Measurements from ENCODE around the gene PDE6A.
"Not testable (repeated sequence)": the region's sequence is repeated elsewhere in the genome, so short reads cannot be mapped to it uniquely, and the experiment has no call there.

The PDE6A gene

DNA sequence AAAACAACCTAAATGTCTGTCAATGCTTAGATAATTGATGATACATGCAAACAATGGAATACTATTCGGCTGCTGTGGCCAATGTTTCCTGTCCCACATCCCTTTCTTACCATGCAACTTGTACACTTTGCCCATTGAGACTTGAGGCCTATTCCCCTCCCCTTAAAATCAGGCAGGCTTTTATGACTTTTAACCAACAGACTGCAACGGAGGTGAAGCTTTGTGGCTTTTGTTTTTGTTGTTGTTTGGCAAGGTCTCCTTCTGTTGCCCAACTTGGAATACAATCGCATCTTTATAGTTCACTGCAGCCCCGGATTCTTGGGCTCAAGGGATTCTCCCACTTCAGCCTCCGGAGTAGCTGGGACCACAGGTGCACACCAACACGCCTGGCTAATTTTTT lies 10.2 kb upstream of the PDE6A start:
- TF ChIP-seq, protein P1, sequence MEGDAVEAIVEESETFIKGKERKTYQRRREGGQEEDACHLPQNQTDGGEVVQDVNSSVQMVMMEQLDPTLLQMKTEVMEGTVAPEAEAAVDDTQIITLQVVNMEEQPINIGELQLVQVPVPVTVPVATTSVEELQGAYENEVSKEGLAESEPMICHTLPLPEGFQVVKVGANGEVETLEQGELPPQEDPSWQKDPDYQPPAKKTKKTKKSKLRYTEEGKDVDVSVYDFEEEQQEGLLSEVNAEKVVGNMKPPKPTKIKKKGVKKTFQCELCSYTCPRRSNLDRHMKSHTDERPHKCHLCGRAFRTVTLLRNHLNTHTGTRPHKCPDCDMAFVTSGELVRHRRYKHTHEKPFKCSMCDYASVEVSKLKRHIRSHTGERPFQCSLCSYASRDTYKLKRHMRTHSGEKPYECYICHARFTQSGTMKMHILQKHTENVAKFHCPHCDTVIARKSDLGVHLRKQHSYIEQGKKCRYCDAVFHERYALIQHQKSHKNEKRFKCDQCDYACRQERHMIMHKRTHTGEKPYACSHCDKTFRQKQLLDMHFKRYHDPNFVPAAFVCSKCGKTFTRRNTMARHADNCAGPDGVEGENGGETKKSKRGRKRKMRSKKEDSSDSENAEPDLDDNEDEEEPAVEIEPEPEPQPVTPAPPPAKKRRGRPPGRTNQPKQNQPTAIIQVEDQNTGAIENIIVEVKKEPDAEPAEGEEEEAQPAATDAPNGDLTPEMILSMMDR (IDR thresholded peaks at IDR 0.05; ENCODE audit: borderline replicate concordance, control extremely low read depth, extremely low read depth, insufficient read depth, missing control alignments), result no peak
- DNase-seq (ENCODE audit: low spot score), result no peak
- in situ Hi-C loops (cut with MboI; ENCODE audit: low sequenced_read_pairs, unreplicated experiment), result no loop called here

DNA sequence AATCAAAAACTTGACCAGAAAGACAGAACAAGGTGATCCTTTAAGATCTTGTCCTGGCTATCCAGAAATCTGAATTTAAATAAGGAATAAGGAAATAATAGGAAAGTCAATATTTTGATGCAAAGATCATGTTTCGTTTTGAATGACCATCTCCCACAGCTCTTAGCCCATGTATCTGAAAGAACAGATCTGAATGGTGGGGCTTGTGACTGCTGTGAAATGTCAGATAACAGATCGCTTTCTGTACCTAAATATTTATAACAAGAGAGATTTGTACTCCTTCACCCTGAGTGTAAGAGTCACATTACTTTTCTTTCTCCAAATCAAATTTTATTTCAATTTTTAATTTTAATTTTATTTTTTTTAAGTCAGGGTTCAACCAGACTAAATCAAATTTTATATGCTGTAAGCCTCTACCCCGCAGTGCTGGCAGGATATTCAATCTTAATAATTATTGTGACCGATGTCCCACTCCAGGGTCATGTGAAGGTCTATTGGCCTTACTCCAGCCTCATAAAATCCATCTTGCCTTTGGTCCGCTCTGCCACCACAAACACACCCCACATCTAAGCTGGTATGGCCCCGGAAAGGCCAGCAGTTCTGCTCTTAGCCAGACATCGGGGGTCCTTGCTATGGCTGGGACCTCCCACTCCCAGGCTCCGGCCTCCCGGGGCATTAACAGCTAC lies 9.0 kb upstream of the PDE6A start:
- TF ChIP-seq, protein P1 (IDR thresholded peaks at IDR 0.05; ENCODE audit: borderline replicate concordance, control extremely low read depth, extremely low read depth, insufficient read depth, missing control alignments), result no peak
- in situ Hi-C loops (cut with MboI; ENCODE audit: low sequenced_read_pairs, unreplicated experiment), result no loop called here
- no peak for DNase-seq (ENCODE audit: low spot score)

DNA sequence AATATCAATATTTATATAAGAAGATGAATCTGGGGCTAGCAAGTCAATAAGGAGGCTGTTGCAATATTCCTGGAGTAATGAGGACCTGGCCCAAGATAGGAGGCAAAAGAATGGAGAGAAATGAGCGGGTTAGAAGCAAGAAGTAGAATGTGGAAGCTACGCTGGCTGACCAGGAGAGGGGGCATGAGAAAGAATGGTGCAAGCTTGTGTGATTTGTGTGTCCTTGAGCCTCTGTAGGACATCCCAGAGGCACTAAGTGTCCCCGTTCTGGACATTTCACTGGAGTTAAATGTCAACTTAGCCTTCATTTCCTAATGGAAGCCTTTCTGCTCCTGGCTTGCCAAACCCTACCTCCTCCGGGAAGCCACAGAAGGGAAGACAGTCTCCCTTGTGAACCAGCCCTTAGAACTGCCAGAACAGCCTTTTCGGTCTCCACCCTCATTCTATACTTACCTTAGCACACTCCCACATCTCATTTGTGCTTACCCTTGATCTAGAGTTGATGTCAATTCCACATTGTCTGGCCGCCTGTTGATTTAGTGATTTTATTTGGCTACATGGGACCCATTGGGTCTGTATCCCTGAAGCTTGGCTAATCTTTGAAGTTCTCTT lies 6.7 kb upstream of the PDE6A start:
- no peak for DNase-seq (ENCODE audit: low spot score)
- TF ChIP-seq, protein P1 (IDR thresholded peaks at IDR 0.05; ENCODE audit: borderline replicate concordance, control extremely low read depth, extremely low read depth, insufficient read depth, missing control alignments), result no peak
- in situ Hi-C loops (cut with MboI; ENCODE audit: low sequenced_read_pairs, unreplicated experiment), result no loop called here

DNA sequence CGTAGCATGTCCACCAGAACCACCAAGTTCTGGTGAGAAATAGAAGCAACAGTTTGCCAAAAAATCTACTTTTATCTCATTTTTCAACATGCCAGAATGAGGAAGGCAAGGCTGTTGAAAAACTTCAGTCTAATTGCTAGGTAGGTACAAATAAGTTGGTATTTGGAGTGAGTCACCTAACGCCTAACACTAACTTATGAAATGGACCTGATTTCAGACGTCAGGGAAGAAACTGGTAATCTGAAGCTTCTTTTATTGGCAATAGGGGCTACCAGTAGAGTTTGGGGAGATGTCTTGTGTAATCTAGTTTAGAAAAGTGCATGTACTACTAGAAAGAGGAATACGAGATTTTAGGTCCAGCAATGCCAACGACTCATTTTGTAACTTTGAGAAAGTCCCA lies 4.4 kb upstream of the PDE6A start:
- TF ChIP-seq, protein P1 (IDR thresholded peaks at IDR 0.05; ENCODE audit: borderline replicate concordance, control extremely low read depth, extremely low read depth, insufficient read depth, missing control alignments), result no peak
- in situ Hi-C loops (cut with MboI; ENCODE audit: low sequenced_read_pairs, unreplicated experiment), result no loop called here
- no peak for DNase-seq (ENCODE audit: low spot score)

DNA sequence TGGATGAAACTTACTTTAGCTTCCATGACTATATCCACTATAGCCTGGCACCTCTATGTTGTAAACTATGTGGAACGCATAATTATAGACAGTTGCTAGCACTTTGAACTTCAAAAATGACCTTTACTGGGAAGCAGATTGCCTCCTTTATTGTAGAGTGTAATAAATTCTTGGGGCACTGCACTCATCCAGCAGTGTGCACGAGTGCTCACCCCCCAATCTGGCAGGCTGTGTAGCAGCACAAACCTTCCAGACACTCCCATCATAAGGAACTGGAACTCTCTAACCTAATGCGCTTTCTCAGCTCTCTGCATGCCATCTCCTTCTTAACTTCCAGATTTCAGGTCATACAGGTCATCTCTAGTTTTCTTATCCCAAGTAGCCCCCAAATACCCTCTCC lies 1.5 kb upstream of the PDE6A start:
- TF ChIP-seq, protein P1 (IDR thresholded peaks at IDR 0.05; ENCODE audit: borderline replicate concordance, control extremely low read depth, extremely low read depth, insufficient read depth, missing control alignments), result no peak
- no peak for DNase-seq (ENCODE audit: low spot score)
- in situ Hi-C loops (cut with MboI; ENCODE audit: low sequenced_read_pairs, unreplicated experiment), result no loop called here

DNA sequence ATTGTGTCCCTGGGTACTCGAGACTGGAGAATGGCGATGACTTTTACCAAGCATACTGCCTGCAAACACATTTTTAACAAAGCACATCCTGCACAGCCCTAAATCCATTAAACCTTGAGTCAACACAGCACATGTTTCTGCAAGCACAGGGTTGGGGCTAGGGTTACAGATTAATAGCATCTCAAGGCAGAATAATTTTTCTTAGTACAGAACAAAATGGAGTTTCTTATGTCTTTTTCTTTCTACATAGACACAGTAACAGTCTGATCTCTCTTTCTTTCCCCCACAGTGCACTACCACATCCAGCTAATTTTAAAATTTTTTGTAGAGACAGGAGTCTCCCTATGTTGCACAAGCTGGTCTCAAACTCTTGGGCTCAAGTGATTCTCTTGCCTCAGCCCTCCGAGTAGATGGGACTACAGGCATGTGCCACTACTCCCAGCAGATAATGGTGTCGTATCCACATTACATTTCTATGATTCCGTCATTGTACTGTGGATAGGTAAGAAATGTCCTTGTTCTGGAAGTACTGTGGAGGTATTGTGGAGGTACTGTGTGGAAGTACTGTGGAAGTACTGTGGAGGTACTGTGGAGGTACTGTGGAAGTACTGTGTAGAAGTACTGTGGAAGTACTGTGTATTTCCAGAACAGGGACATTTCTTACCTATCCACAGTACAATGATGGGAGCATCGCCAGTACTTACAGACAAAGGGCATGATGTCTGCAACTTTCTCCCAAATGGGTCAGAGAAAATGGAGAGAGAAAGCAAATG lies 1.2 kb downstream of the PDE6A start:
- in situ Hi-C loops (cut with MboI; ENCODE audit: low sequenced_read_pairs, unreplicated experiment); DNase-seq (ENCODE audit: low spot score): not testable (repeated sequence)

DNA sequence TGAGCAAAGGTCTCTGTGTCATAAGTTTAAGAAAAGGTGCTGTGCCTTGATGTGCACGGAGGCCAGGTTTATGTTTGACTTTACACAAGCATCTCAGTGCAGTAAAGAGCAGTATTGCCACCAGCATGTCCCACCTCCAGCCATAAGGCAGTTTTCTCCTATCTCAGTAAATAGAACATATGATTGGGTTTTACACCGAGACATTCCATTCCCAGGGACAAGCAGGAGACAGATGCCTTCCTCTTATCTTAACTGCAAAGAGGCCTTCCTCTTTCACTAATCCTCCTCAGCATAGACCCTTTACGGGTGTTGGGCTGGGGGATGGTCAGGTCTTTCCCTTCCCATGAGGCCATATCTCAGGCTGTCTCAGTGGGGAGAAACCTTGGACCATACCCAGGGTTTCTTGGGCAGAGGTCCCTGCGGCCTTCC lies 1.8 kb downstream of the PDE6A start:
- in situ Hi-C loops (cut with MboI; ENCODE audit: low sequenced_read_pairs, unreplicated experiment); DNase-seq (ENCODE audit: low spot score): not testable (repeated sequence)

Data from GM13976 (cell line).